OCI-LY7 (cell line): Measurements from ENCODE around the gene C8B. TPM values are rescaled to one million over a fixed set of nuclear protein-coding genes. Genes with fewer than 3 reads are reported as not detected.

Experiments
- BruUV-seq: library from RNA; stranded (reverse); fragments of 400-500 nt; replicated peaks from 2 replicates; lab custom pipeline; 2021; lab: Mats Ljungman, UMichigan
- CTCF ChIA-PET: fragments of 300-600 bp; sonication (Branson Sonifier 250); formaldehyde crosslinking; loops from one replicate; lab custom pipeline; 2022; ENCODE audit warnings: antibody characterized with exemption; ENCODE audit not compliant: unreplicated experiment; lab: Charles Lee
- POLR2A ChIA-PET: fragments of 300-600 bp; sonication (Branson Sonifier 250); formaldehyde crosslinking; loops from one replicate; lab custom pipeline; 2022; ENCODE audit warnings: antibody characterized with exemption; lab: Charles Lee
- DNase-seq: peaks from one replicate; pipeline ENCODE4 v3.0.0-alpha.2; 2015; ENCODE audit warnings: low spot score
- H2AFZ ChIP-seq: fragments of 200-600 bp; sonication (generic), shearing (Covaris generic); 2 replicates; pipeline ENCODE4 v1.6.1; 2014; ENCODE audit warnings: mild to moderate bottlenecking, antibody characterized with exemption, low read length, moderate library complexity
- H3K27ac ChIP-seq: fragments of 200-600 bp; sonication (generic); 2 replicates; pipeline ENCODE4 v1.5.1; 2014; ENCODE audit warnings: mixed run types, low read depth, mild to moderate bottlenecking, moderate library complexity, low read length, inconsistent platforms; ENCODE audit not compliant: poor library complexity, severe bottlenecking
- H3K36me3 ChIP-seq: fragments of 200-600 bp; sonication (generic); 2 replicates; pipeline ENCODE4 v1.6.1; 2014; ENCODE audit warnings: mild to moderate bottlenecking, antibody characterized with exemption, low read length, moderate library complexity, mixed read lengths; ENCODE audit not compliant: insufficient read depth
- H3K4me1 ChIP-seq: fragments of 200-600 bp; sonication (generic); 2 replicates; pipeline ENCODE4 v1.5.1; 2014; ENCODE audit warnings: mild to moderate bottlenecking, low read length; ENCODE audit not compliant: insufficient read depth, poor library complexity, severe bottlenecking
- H3K4me2 ChIP-seq: fragments of 200-600 bp; sonication (generic); 2 replicates; pipeline ENCODE4 v1.6.1; 2014; ENCODE audit warnings: mild to moderate bottlenecking, low read length
- H3K4me3 ChIP-seq: fragments of 200-600 bp; sonication (generic); 2 replicates; pipeline ENCODE4 v1.5.1; 2014; ENCODE audit warnings: mild to moderate bottlenecking, low read depth, low read length; ENCODE audit not compliant: poor library complexity, severe bottlenecking
- H3K79me2 ChIP-seq: fragments of 200-600 bp; sonication (generic); 2 replicates; pipeline ENCODE4 v1.6.1; 2016; ENCODE audit warnings: low read depth, mild to moderate bottlenecking, low read length, moderate library complexity, mixed read lengths; ENCODE audit not compliant: insufficient read depth
- H3K9me2 ChIP-seq: fragments of 200-600 bp; sonication (generic); 2 replicates; pipeline ENCODE4 v1.6.1; 2016; ENCODE audit warnings: mild to moderate bottlenecking, low read length, mixed read lengths; ENCODE audit not compliant: insufficient read depth
- H3K9me3 ChIP-seq: fragments of 200-600 bp; sonication (generic); 2 replicates; pipeline ENCODE4 v1.6.1; 2014; ENCODE audit warnings: mild to moderate bottlenecking, mixed run types, low read length, mixed read lengths
- H4K20me1 ChIP-seq: fragments of 200-600 bp; sonication (generic); 2 replicates; pipeline ENCODE4 v1.6.1; 2014; ENCODE audit warnings: mild to moderate bottlenecking, antibody characterized with exemption, low read length, moderate library complexity, mixed read lengths; ENCODE audit not compliant: insufficient read depth
- CTCF ChIP-seq: fragments of 200-600 bp; sonication (generic); conservative IDR thresholded peaks from 2 replicates; pipeline ENCODE4 v1.5.1; 2014; ENCODE audit warnings: mild to moderate bottlenecking, antibody characterized with exemption, low read length, moderate library complexity, mixed read lengths
- EZH2phosphoT487 ChIP-seq: fragments of 200-600 bp; sonication (generic); IDR thresholded peaks from 2 replicates; pipeline ENCODE4 v1.6.1; 2018; ENCODE audit warnings: low read depth, borderline replicate concordance, mild to moderate bottlenecking, mixed run types, antibody characterized with exemption, low read length, moderate library complexity, mixed read lengths
- intact Hi-C: fragments of 100-400 bp; cut with micrococcal nuclease; formaldehyde crosslinking; loops from one replicate; pipeline ENCODE4 v1.10.0; 2022; ENCODE audit not compliant: unreplicated experiment
- total RNA-seq, 2 experiments: library from RNA; depleted of rRNA in 1 of 2; stranded (reverse); fragments of >200 nt in 1 of 2; shearing (Covaris generic) in 1 of 2; gene quantifications; 2 replicates each; pipeline ENCODE4 v1.2.3, GENCODE V29; 2014 to 2022

The C8B gene
- total RNA-seq, 2 experiments from 2014 or later = not detected

GRCh38 chr1:56975446-56975845 is 9.6 kb upstream of the C8B start:
- intact Hi-C loops = no loop called here
- Histone ChIP-seq H4K20me1 (no peaks in the 10 kb centered on the region), H3K36me3 (no peaks in the 10 kb centered on the region), H3K4me2 (no peak overlapping the region), H3K4me3 (no peak overlapping the region), H2AFZ (no peak overlapping the region), H3K9me2 (no peaks in the 10 kb centered on the region), H3K27ac (no peak overlapping the region), H3K4me1 (no peaks in the 10 kb centered on the region), H3K9me3 (no peaks in the 10 kb centered on the region), H3K79me2 (no peaks in the 10 kb centered on the region)
- CTCF ChIA-PET = no interaction called here
- no peak for DNase-seq
- POLR2A ChIA-PET = interaction anchor here (0.6 kb wide), 1 partner anchor 15 kb away, joined by 4 read pairs; no protein-coding TSS in a partner anchor
- no TSS peak for BruUV-seq
- TF ChIP-seq EZH2phosphoT487 = no peak
- TF ChIP-seq CTCF = no peak

- intact Hi-C loops = no loop called here
- no TSS peak for BruUV-seq
- no peaks in the 10 kb centered on the region for H3K79me2 ChIP-seq
- no peaks in the 10 kb centered on the region for H3K9me2 ChIP-seq
- H3K4me3 ChIP-seq = no peak overlapping the region
- H3K27ac ChIP-seq = no peak overlapping the region
- no peak for TF ChIP-seq CTCF
- TF ChIP-seq EZH2phosphoT487 = no peak
- ChIA-PET CTCF (no interaction called here), POLR2A (no interaction called here)
- no peaks in the 10 kb centered on the region for H3K36me3 ChIP-seq
- no peaks in the 10 kb centered on the region for H3K4me1 ChIP-seq
- no peaks in the 10 kb centered on the region for H4K20me1 ChIP-seq
- H2AFZ ChIP-seq = no peak overlapping the region
- no peak for DNase-seq
- no peaks in the 10 kb centered on the region for H3K9me3 ChIP-seq
- H3K4me2 ChIP-seq = no peak overlapping the region
Measured at GRCh38 chr1:56973923-56974742, 8.3 kb upstream of the C8B start.

- H3K36me3 ChIP-seq = no peaks in the 10 kb centered on the region
- no peak overlapping the region for H3K4me2 ChIP-seq
- H3K4me3 ChIP-seq = no peak overlapping the region
- no peaks in the 10 kb centered on the region for H3K9me3 ChIP-seq
- no peak overlapping the region for H3K27ac ChIP-seq
- no peak for DNase-seq
- POLR2A ChIA-PET = interaction anchor here (0.6 kb wide), 1 partner anchor 162 kb away, joined by 3 read pairs; no protein-coding TSS in a partner anchor
- H3K4me1 ChIP-seq = no peaks in the 10 kb centered on the region
- H3K79me2 ChIP-seq = no peaks in the 10 kb centered on the region
- H4K20me1 ChIP-seq = no peaks in the 10 kb centered on the region
- intact Hi-C loops = no loop called here
- no peak overlapping the region for H2AFZ ChIP-seq
- no peaks in the 10 kb centered on the region for H3K9me2 ChIP-seq
- no peak for TF ChIP-seq CTCF
- TF ChIP-seq EZH2phosphoT487 = no peak
- BruUV-seq = no TSS peak
- CTCF ChIA-PET = no interaction called here
Measured at GRCh38 chr1:56972976-56973375, 7.2 kb upstream of the C8B start.
